HK-2 (cell line): ENCODE data around the gene AGTRAP.

Experiments used
- DNase-seq: peaks from one replicate; pipeline ENCODE4 v3.0.0-alpha.2; 2018; ENCODE audit not compliant: unreplicated experiment

The AGTRAP gene

DNA sequence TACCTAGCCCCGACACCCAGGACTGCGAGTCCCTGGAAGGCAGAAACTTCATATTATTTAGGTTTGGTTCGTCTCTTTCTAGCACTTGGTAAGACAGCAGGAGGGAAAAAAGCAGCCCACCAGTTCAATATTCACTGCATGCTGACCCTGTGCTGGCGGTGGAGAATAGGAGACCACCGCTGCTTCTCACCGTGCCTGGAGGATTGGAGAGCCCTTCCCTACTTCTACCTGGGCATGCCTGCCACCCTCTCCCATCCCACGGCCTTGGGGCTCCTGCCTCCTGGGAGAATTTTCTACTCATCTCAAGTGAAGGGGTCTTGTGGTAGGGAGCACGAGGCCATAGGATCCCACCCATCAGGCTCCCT lies 64.4 kb downstream of the AGTRAP start:
- DNase-seq, result no peak
